ENCODE data around the gene APBA2.
A peak's percentile ranks its signal among the peaks of the same experiment; 100 is the strongest.
"Not testable (repeated sequence)": the region's sequence is repeated elsewhere in the genome, so short reads cannot be mapped to it uniquely, and the experiment has no call there.

Gene APBA2

GRCh38 chr15:28885630-28886430, at the start of gene APBA2:
APBA2 (plus strand) TSS chr15:28885974; CDS start chr15:29053885, 167,911 bp downstream.
- DNase-seq: peak; percentile 46 to 50

- not testable (repeated sequence) for DNase-seq
Observed at GRCh38 chr15:28840285-28840684, 45.5 kb upstream of the APBA2 start.

GRCh38 chr15:28842210-28842609, 43.6 kb upstream of the APBA2 start:
- not testable (repeated sequence) for DNase-seq

- not testable (repeated sequence) for DNase-seq
Observed at GRCh38 chr15:28843520-28843919, 42.3 kb upstream of the APBA2 start.

- not testable (repeated sequence) for DNase-seq
Observed at GRCh38 chr15:28844147-28844546, 41.6 kb upstream of the APBA2 start.

- not testable (repeated sequence) for DNase-seq
Observed at GRCh38 chr15:28847247-28847646, 38.5 kb upstream of the APBA2 start.

- DNase-seq: not testable (repeated sequence)
Observed at GRCh38 chr15:28847959-28848358, 37.8 kb upstream of the APBA2 start.

- DNase-seq: not testable (repeated sequence)
Observed at GRCh38 chr15:28848521-28848920, 37.3 kb upstream of the APBA2 start, which contains the start of gene GOLGA6L7. GOLGA6L7 (minus strand) TSS chr15:28848644; CDS start chr15:28848549, 95 bp downstream.

- not testable (repeated sequence) for DNase-seq
Observed at GRCh38 chr15:28849271-28849670, 36.5 kb upstream of the APBA2 start.

GRCh38 chr15:28849766-28850165, 36.0 kb upstream of the APBA2 start:
- DNase-seq: not testable (repeated sequence)

- DNase-seq: not testable (repeated sequence)
Observed at GRCh38 chr15:28853654-28854053, 32.1 kb upstream of the APBA2 start.

- DNase-seq: not testable (repeated sequence)
Observed at GRCh38 chr15:28854578-28854977, 31.2 kb upstream of the APBA2 start.

GRCh38 chr15:28861031-28861534, 24.7 kb upstream of the APBA2 start:
- DNase-seq: no peak

GRCh38 chr15:28861589-28862293, 24.0 kb upstream of the APBA2 start:
- not testable (repeated sequence) for DNase-seq

- DNase-seq: no peak
Observed at GRCh38 chr15:28868744-28869345, 16.9 kb upstream of the APBA2 start.

GRCh38 chr15:28871168-28871567, 14.6 kb upstream of the APBA2 start:
- DNase-seq: no peak

GRCh38 chr15:28873006-28873405, 12.8 kb upstream of the APBA2 start:
- no peak for DNase-seq

- DNase-seq: no peak
Observed at GRCh38 chr15:28873585-28874190, 12.1 kb upstream of the APBA2 start.

- no peak for DNase-seq
Observed at GRCh38 chr15:28875461-28876000, 10.2 kb upstream of the APBA2 start.

GRCh38 chr15:28876131-28876844, 9.5 kb upstream of the APBA2 start:
- no peak for DNase-seq

- no peak for DNase-seq
Observed at GRCh38 chr15:28876845-28877185, 9.0 kb upstream of the APBA2 start.

- no peak for DNase-seq
Observed at GRCh38 chr15:28878209-28878608, 7.6 kb upstream of the APBA2 start.
